GM18873 (cell line): ENCODE measurements around the gene CDV3.

Experiments
- ATAC-seq: cut with Tn5 transposase; IDR thresholded peaks from one replicate; pipeline ENCODE4 v1.9.1; 2021; ENCODE audit warnings: mild to moderate bottlenecking, moderate library complexity, moderate number of reproducible peaks; ENCODE audit not compliant: unreplicated experiment, low FRiP score

Gene CDV3

GRCh38 chr3:133599280-133599679 is 25.8 kb downstream of the CDV3 start:
- ATAC-seq: no peak

GRCh38 chr3:133600572-133601081 is 27.1 kb downstream of the CDV3 start:
- no peak for ATAC-seq

- ATAC-seq: no peak
Observed at GRCh38 chr3:133606342-133606741, 32.9 kb downstream of the CDV3 start.

GRCh38 chr3:133606902-133607301 is 33.4 kb downstream of the CDV3 start:
- no peak for ATAC-seq

- ATAC-seq: no peak
Observed at GRCh38 chr3:133607816-133608215, 34.3 kb downstream of the CDV3 start.

- ATAC-seq: no peak
Observed at GRCh38 chr3:133608388-133608787, 34.9 kb downstream of the CDV3 start.

- ATAC-seq: no peak
Observed at GRCh38 chr3:133610031-133610430, 36.5 kb downstream of the CDV3 start.

GRCh38 chr3:133611534-133611933 is 38.0 kb downstream of the CDV3 start:
- no peak for ATAC-seq

GRCh38 chr3:133620066-133620784 is 46.7 kb downstream of the CDV3 start:
- peak; percentile 99 for ATAC-seq

- no peak for ATAC-seq
Observed at GRCh38 chr3:133627789-133628188, 54.3 kb downstream of the CDV3 start.

- ATAC-seq: no peak
Observed at GRCh38 chr3:133629146-133629545, 55.7 kb downstream of the CDV3 start.

- no peak for ATAC-seq
Observed at GRCh38 chr3:133633439-133633838, 60.0 kb downstream of the CDV3 start.
